ENCODE data around the gene GNAT3.

DNA sequence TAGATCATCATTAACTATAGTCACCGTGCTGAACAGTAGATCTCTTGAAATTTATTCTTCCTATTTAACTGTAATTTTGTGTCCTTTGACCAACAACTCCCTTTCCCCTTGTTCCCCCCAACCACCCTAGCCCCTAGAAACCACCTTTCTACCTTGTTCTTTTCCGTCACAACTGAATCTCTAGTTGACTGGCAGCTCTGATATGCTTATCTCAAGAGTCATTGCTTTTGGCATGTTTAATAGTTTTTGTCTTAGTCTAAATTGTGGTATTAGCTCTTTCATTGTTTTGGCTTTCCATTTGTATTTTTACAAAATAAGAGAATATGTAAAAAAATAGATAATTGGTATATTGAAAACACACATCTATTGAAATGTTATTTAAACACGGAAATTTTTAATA is 1.8 kb downstream of the GNAT3 start:
- TF ChIP-seq, protein P1, sequence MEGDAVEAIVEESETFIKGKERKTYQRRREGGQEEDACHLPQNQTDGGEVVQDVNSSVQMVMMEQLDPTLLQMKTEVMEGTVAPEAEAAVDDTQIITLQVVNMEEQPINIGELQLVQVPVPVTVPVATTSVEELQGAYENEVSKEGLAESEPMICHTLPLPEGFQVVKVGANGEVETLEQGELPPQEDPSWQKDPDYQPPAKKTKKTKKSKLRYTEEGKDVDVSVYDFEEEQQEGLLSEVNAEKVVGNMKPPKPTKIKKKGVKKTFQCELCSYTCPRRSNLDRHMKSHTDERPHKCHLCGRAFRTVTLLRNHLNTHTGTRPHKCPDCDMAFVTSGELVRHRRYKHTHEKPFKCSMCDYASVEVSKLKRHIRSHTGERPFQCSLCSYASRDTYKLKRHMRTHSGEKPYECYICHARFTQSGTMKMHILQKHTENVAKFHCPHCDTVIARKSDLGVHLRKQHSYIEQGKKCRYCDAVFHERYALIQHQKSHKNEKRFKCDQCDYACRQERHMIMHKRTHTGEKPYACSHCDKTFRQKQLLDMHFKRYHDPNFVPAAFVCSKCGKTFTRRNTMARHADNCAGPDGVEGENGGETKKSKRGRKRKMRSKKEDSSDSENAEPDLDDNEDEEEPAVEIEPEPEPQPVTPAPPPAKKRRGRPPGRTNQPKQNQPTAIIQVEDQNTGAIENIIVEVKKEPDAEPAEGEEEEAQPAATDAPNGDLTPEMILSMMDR (IDR thresholded peaks at IDR 0.05; ENCODE audit: insufficient read depth, low read depth, low read length): no peak
- TF ChIP-seq EZH2 (IDR thresholded peaks at IDR 0.05; ENCODE audit: insufficient read depth, low read length): no peak

Data from astrocyte (in vitro differentiated cells and primary cell).